Panc1 (cell line): ENCODE measurements around the gene KIAA1958. TPM values are rescaled to one million over a fixed set of nuclear protein-coding genes. Genes with fewer than 3 reads are reported as not detected.

ENCODE experiments used
- ATAC-seq: fragments of 200-7000 bp; cut with Tn5 transposase; 2 replicates; pipeline ENCODE4 v1.9.1; 2020; ENCODE audit warnings: mild to moderate bottlenecking, moderate library complexity
- BruUV-seq: library from RNA; stranded (reverse); fragments of 400-500 nt; replicated peaks from 2 replicates; lab custom pipeline; 2021; lab: Mats Ljungman, UMichigan
- CTCF ChIA-PET: fragments of 300-600 bp; sonication (Branson Sonifier 250); formaldehyde crosslinking; loops from one replicate; lab custom pipeline; 2022; ENCODE audit warnings: antibody characterized with exemption; lab: Charles Lee
- POLR2A ChIA-PET: fragments of 300-600 bp; sonication (Branson Sonifier 250); formaldehyde crosslinking; loops from one replicate; lab custom pipeline; 2022; ENCODE audit warnings: antibody characterized with exemption; lab: Charles Lee
- DNase-seq: peaks from one replicate; pipeline ENCODE4 v3.0.0-alpha.2; 2010; ENCODE audit warnings: low read depth, low spot score
- H3K27ac ChIP-seq: 2 replicates; pipeline ENCODE4 v1.5.1; 2011; ENCODE audit warnings: mild to moderate bottlenecking, low read length, inconsistent platforms
- H3K27me3 ChIP-seq: fragments of 200-500 bp; sonication (Bioruptor generic); 2 replicates; pipeline ENCODE4 v1.6.0; 2014; ENCODE audit warnings: low read length, inconsistent platforms; ENCODE audit not compliant: control insufficient read depth, insufficient read depth
- H3K36me3 ChIP-seq: fragments of 200-500 bp; sonication (Bioruptor generic); 2 replicates; pipeline ENCODE4 v1.5.1; 2014; ENCODE audit warnings: inconsistent platforms, mild to moderate bottlenecking, low read length, moderate library complexity; ENCODE audit not compliant: control insufficient read depth, insufficient read depth
- H3K4me1 ChIP-seq: 2 replicates; pipeline ENCODE4 v1.5.1; 2011; ENCODE audit warnings: inconsistent platforms, mild to moderate bottlenecking, low read length, moderate library complexity; ENCODE audit not compliant: control insufficient read depth, insufficient read depth
- H3K4me3 ChIP-seq, 2 experiments: 2 replicates each; pipeline ENCODE4 v1.5.1; 2011 to 2012; ENCODE audit warnings: low read depth in 2 of 2, low read length in 2 of 2, mild to moderate bottlenecking in 2 of 2, inconsistent platforms in 1 of 2, moderate library complexity in 1 of 2
- H3K9me3 ChIP-seq: fragments of 200-500 bp; sonication (Bioruptor generic); 2 replicates; pipeline ENCODE4 v1.5.1; 2014; ENCODE audit warnings: low read depth, mild to moderate bottlenecking, inconsistent platforms, low read length, moderate library complexity; ENCODE audit not compliant: control insufficient read depth, insufficient read depth
- POLR2AphosphoS5 ChIP-seq: IDR thresholded peaks from 2 replicates; pipeline ENCODE4 v1.6.1; 2012; ENCODE audit warnings: mild to moderate bottlenecking, low read depth, low read length, moderate library complexity
- SIN3A ChIP-seq: IDR thresholded peaks from 2 replicates; pipeline ENCODE4 v1.6.1; 2012; ENCODE audit warnings: low read depth, mild to moderate bottlenecking, low read length, moderate library complexity, borderline replicate concordance; ENCODE audit not compliant: insufficient read depth
- TCF7L2 ChIP-seq: IDR thresholded peaks from 2 replicates; pipeline ENCODE4 v1.6.1; 2011; ENCODE audit warnings: mild to moderate bottlenecking, low read depth, low read length, inconsistent platforms
- in situ Hi-C: cut with HindIII; loops from 2 replicates; pipeline ENCODE4 v1.10.0; 2016; ENCODE audit warnings: low sequenced_read_pairs, low pct_unique_long_range_greater_than_20kb
- intact Hi-C: fragments of 100-400 bp; cut with micrococcal nuclease; formaldehyde crosslinking; loops from one replicate; pipeline ENCODE4 v1.10.0; 2022; ENCODE audit not compliant: unreplicated experiment
- total RNA-seq: library from RNA; stranded (reverse); gene quantifications from one replicate; pipeline ENCODE4 v1.2.1, GENCODE V29; 2021; ENCODE audit not compliant: unreplicated experiment
- TF ChIP-seq, protein P1 (sequence below), 2 experiments: IDR thresholded peaks; 2 replicates each; pipeline ENCODE4 v1.6.1; 2011 to 2012; ENCODE audit warnings: low read depth in 2 of 2, control low read depth in 1 of 2, low read length in 1 of 2, mild to moderate bottlenecking in 1 of 2, moderate library complexity in 1 of 2; ENCODE audit not compliant: insufficient read depth in 1 of 2
- TF ChIP-seq, protein P2 (sequence below): fragments of 450-650 bp; IDR thresholded peaks from 2 replicates; pipeline ENCODE4 v1.5.1; 2017; ENCODE audit warnings: mild to moderate bottlenecking

The KIAA1958 gene
- total RNA-seq, 1 experiment from 2014 or later = 10.4 TPM

DNA sequence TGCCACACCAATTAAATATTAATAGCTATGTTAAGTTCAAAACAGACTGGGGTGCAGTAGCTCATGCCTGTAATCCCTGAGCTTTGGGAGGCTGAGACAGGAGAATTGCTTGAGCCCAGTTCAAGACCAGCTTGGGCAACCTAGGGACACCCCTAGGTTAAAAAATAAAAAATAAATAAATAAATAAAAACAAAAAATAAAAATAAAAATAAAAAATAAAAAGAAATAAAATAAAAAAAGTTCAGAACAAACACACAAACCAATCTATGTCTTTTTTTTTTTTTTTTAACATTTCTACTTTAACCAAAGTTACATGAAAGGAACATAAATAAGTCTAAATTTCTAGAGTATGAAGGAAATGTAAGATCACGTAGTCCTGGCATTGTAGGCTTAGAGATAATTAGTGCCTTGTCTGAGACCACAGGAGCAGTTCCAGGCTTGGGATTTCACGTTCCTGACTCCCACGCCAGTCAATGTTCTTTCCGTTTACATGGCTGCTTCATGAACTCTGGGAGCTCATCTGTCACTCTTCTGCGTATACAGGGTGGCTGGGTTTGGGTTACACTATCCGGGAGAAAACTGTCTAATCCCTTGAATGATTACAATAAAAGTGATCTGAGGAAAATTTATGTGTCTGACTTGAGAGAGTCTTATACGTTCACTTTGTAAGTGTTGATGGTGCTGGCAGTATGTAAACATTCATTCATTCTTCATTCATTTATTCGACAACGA lies 85.2 kb downstream of the KIAA1958 start:
- intact Hi-C loops (no loop called here), in situ Hi-C loops (no loop called here)
- BruUV-seq = no TSS peak
- ChIA-PET CTCF (no interaction called here), POLR2A (no interaction called here)
- TF ChIP-seq, protein P1, sequence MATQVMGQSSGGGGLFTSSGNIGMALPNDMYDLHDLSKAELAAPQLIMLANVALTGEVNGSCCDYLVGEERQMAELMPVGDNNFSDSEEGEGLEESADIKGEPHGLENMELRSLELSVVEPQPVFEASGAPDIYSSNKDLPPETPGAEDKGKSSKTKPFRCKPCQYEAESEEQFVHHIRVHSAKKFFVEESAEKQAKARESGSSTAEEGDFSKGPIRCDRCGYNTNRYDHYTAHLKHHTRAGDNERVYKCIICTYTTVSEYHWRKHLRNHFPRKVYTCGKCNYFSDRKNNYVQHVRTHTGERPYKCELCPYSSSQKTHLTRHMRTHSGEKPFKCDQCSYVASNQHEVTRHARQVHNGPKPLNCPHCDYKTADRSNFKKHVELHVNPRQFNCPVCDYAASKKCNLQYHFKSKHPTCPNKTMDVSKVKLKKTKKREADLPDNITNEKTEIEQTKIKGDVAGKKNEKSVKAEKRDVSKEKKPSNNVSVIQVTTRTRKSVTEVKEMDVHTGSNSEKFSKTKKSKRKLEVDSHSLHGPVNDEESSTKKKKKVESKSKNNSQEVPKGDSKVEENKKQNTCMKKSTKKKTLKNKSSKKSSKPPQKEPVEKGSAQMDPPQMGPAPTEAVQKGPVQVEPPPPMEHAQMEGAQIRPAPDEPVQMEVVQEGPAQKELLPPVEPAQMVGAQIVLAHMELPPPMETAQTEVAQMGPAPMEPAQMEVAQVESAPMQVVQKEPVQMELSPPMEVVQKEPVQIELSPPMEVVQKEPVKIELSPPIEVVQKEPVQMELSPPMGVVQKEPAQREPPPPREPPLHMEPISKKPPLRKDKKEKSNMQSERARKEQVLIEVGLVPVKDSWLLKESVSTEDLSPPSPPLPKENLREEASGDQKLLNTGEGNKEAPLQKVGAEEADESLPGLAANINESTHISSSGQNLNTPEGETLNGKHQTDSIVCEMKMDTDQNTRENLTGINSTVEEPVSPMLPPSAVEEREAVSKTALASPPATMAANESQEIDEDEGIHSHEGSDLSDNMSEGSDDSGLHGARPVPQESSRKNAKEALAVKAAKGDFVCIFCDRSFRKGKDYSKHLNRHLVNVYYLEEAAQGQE (IDR thresholded peaks at IDR 0.05; ENCODE audit: insufficient read depth in 1 of 2, low read depth in 2 of 2, low read length in 1 of 2) = no peak
- TF ChIP-seq SIN3A (no peak), POLR2AphosphoS5 (no peak), TCF7L2 (no peak)
- TF ChIP-seq, protein P2, sequence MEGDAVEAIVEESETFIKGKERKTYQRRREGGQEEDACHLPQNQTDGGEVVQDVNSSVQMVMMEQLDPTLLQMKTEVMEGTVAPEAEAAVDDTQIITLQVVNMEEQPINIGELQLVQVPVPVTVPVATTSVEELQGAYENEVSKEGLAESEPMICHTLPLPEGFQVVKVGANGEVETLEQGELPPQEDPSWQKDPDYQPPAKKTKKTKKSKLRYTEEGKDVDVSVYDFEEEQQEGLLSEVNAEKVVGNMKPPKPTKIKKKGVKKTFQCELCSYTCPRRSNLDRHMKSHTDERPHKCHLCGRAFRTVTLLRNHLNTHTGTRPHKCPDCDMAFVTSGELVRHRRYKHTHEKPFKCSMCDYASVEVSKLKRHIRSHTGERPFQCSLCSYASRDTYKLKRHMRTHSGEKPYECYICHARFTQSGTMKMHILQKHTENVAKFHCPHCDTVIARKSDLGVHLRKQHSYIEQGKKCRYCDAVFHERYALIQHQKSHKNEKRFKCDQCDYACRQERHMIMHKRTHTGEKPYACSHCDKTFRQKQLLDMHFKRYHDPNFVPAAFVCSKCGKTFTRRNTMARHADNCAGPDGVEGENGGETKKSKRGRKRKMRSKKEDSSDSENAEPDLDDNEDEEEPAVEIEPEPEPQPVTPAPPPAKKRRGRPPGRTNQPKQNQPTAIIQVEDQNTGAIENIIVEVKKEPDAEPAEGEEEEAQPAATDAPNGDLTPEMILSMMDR = no peak
- ATAC-seq (no peak), DNase-seq (no peak)
- Histone ChIP-seq H3K27ac (no peak overlapping the region), H3K9me3 (no peaks in the 10 kb centered on the region), H3K4me3 (no peak overlapping the region), H3K4me1 (no peaks in the 10 kb centered on the region), H3K36me3 (no peaks in the 10 kb centered on the region), H3K27me3 (no peaks in the 10 kb centered on the region)

DNA sequence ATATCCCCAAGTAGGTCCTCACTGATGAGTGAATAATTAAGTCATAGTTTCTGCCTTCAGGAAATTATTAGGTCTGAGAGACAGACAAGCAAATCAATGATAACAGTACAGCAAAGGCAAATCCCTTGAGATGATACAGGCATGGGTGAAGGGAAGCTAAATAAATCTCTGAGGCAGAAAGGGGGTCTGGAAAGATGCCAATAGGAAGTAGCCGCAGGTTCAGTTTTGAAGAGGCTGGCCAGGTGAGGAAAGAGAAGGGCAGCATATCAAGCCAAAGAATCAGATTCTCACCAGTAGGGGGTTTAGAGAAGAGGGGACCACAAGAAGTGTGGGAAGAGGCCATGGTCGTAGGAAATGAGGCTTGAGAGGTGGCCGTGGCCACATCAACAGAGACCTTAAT lies 85.8 kb downstream of the KIAA1958 start:
- H3K36me3 ChIP-seq = no peaks in the 10 kb centered on the region
- H3K4me1 ChIP-seq = no peaks in the 10 kb centered on the region
- no peak overlapping the region for H3K4me3 ChIP-seq
- H3K27ac ChIP-seq = no peak overlapping the region
- TF ChIP-seq, protein P1 (IDR thresholded peaks at IDR 0.05; ENCODE audit: insufficient read depth in 1 of 2, low read depth in 2 of 2, low read length in 1 of 2) = no peak
- intact Hi-C loops = no loop called here
- ATAC-seq (no peak), DNase-seq (no peak)
- in situ Hi-C loops = no loop called here
- CTCF ChIA-PET = no interaction called here
- no peaks in the 10 kb centered on the region for H3K9me3 ChIP-seq
- POLR2A ChIA-PET = no interaction called here
- H3K27me3 ChIP-seq = no peaks in the 10 kb centered on the region
- BruUV-seq = no TSS peak
